GM19043 (cell line): ENCODE data around the gene NDUFV1.
"Not testable (repeated sequence)": the region's sequence is repeated elsewhere in the genome, so short reads cannot be mapped to it uniquely, and the experiment has no call there.

Experiments used
- ATAC-seq: cut with Tn5 transposase; IDR thresholded peaks from one replicate; pipeline ENCODE4 v1.9.1; 2021; ENCODE audit warnings: low read depth; ENCODE audit not compliant: unreplicated experiment

The NDUFV1 gene

DNA sequence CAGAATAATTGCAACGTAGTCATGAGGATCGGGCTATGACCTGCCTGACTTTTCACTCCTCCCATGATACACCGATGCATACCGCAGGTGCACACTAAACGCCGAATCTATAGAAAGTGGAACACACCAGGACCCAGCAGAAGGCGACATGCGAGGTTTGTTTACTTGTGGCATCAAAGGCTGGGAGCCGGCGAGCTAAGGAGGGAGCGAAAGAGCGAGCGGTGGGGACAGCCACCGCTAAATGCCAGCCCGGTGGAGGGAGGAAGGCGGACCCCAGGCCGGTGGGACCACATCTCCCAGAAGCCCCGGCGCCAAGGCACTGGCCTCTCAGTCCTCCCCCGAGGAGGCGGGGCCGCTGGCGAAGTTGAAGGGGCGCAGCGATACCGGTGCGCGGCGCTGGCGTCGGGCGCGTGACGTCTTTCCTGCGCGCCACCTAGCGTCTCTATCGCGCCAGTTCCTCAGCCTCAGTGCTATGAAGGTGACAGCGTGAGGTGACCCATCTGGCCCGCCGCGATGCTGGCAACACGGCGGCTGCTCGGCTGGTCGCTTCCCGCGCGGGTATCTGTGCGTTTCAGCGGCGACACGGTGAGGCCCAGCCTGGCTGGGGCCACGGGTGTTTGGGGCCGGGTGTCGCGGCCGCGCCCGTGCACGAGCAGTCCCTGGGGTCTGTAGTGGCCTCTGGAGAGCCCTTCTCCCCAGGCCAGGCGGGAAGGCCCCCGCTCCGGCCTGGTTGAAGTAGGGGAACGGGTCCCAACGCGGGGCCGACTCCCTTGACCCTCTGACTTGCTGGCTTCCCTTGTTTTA is at the start of gene NDUFV1:
NDUFV1 (plus strand) TSS at position 445 of the 804 bp plus-strand sequence; CDS start at position 514, 69 bp downstream.
- peak; percentile 96 for ATAC-seq

DNA sequence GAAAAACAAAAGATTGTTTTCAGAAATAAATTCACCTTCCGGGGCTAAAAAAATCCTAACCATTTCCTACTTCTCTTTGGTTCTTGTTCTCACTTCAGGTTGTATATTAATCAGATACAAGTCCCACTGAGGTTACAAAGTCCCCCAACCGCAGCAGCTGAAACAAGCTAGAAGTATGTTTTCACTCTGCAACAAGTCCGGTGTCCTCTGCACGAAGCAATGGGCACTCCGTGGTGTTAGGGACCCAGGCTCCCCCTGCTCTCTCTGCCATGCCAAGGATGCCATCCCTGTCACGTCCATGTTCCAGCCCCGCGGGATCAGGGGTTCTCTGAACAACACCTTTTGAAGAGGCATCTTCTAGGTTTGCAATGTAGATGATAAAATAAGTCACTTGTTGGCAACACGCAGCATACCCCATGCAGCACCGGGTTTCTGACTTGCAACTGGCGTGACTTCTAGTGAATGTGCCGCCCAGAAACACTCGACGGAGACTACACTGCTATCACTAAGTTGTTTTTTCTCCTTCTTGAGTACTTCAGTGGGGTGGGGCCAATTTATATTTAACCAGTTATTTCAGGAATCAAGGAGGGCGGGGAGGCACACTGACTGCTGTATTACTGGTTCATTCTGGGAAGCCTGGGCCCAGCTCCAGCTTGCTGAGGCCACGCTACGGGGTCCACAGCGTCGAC is 48.5 kb upstream of the NDUFV1 start:
- ATAC-seq, result no peak

DNA sequence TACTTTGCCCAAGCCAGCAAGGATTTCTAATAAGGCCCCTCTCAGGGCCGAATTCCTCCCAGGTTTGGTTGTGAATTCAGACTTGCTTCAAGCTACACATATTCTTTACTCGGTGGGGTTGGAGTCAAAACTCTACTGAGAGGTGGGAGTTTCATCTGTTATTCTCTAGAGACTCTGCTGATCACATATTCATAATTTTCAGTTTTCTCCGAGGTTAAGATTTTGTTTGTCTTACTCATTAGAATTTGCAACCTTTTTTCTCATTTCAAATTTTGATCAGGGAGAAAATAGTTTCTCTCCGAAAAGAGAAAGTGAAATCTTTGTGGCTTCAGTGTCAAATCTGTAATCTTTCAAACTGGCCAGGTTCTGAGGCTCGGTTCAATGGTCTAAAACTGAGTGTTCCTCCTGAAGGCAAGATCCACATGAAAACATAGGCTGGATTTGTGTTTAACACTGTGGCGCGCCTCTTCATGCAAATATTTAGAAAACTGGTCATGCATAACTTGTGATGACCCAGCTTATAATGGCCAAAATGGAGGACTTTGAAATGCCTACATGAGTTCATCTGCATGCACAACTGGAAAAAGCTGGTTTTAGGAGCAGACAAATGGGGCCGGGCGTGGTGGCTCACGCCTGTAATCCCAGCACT is 44.6 kb upstream of the NDUFV1 start:
- ATAC-seq, result peak; percentile 64

DNA sequence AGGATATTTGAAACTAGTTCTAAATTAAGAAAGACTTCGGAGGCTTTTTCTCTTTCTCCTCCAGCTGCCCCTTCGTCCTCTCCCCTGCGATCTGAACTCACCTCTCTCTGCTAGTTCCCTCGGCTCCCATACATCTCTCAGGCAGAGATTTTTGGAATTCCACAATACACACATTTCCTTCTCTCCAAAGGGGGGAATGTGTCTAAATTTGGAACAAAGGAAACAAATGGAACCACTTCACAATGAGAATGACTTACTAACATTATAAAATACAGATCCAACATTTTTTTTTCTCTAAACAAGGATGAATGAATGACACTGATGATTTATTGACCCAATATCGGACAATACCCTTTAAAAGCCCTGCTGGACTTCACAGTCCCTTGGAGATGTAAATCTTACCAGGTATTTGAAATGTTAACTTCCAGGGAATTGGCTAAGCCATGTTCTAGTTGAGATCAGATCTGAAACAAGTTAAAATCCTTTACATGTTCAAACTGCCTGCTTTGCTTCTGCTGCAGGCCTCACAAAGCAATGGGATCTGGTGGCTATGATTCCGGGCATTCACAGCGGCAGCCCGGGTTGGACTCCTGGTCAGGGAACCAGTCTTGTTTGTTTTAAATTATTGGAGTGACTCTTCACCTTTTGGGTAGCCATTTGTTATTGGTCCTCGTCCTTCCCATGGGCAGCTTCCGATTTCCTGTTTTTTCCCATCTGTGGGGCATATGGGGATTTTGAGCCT is 43.6 kb upstream of the NDUFV1 start:
- no peak for ATAC-seq

DNA sequence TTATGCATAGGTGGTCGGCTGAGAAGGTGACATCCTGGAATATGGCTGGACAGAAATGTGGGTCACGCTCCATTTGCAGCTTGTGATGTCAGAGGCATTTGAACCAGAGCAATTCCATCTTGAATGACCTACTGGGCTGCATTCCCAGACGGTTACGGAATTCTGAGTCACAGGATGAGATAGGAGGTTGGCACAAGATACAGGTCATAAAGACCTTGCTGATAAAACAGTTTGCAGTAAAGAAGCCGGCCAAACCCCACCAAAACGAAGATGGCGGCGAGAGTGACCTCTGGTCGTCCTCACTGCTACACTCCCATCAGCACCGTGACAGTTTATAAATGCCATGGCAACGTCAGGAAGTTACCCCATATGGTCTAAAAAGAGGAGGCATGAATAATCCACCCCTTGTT is 43.0 kb upstream of the NDUFV1 start:
- ATAC-seq, result not testable (repeated sequence)

DNA sequence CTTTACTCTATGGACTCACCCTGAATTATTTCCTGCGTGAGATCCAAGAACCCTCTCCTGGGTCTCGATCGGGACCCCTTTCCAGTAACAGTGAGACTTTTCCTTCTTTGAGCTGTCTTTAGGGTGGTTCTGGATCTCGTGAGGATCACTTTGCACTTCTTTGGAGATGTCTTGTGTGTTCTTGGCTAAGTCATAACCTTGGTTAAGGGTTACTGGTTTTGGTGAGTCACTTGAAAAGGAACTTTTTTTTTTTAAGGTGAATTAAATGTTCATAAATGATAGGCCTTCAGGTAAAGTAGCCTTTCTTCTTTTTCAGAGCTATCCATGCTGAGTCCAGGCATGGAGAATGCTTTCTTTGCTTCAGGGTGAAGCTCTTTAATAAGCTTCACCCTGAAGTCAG is 42.5 kb upstream of the NDUFV1 start:
- no peak for ATAC-seq

DNA sequence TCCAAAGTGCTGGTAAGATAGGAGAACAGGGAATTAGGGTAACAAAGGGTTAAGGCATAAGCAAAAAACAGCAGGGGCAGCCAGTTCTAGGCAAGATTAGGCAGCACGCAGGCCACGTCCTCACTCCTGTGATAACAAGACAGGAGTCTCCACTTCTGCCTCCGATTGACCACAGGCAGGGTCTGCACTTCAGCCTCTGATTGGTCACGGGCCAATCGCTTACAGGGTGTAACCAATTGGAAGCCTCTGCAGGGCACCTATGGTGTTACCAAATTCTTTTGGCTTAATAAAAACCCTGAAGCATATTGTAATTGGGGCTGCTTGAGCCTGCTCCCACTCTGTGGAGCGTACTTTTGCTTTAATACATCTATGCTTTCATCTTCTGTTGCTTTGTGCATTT is 35.3 kb upstream of the NDUFV1 start:
- no peak for ATAC-seq

DNA sequence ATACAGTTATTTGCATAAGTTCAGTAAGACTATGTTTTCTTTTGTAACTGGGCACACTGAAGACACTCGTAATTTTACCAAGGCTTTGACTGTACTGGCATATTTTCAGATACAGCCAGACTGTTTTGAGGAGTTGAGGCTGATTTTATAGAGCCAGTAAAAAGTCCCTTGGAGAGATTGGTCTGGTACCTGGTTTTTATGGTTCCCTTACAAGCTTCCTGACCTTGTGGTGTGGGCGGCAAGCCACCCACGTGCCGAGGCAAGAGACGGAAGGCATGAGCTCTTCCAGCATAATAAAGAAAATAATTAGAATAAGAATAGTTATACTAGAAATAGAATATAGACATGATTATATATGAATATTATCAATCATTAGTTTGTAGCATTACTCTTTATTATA is 34.4 kb upstream of the NDUFV1 start:
- no peak for ATAC-seq

DNA sequence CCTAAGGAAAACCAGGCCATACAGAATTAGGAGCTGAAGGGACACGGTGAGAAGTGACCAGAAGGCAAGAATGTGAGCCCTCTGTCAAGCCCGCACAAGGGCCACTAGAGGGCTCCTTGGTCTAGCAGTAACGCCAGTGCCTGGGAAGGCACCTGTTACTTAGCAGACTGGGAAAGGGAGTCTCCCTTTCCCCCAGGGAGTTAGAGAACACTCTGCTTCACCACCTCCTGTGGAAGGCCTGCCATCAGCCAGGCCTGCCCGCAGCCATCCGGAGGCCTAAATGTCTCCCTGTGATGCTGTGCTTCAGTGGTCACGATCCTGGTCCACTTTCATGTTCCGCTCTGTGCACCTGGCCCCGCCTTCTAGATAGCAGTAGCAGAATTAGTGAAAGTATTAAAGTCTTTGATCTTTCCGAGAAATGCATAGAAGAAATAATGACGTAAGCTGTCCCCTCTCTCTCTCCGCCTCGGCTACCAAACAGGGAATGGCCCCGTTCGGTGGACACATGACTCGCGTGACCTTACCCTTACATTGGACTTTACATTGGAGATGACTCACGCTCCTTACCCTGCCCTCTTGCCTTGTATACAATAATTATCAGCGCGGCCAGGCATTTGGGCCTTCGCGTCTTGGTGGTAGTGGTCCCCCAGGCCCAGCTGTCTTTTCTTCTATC is 33.9 kb upstream of the NDUFV1 start:
- ATAC-seq, result no peak

DNA sequence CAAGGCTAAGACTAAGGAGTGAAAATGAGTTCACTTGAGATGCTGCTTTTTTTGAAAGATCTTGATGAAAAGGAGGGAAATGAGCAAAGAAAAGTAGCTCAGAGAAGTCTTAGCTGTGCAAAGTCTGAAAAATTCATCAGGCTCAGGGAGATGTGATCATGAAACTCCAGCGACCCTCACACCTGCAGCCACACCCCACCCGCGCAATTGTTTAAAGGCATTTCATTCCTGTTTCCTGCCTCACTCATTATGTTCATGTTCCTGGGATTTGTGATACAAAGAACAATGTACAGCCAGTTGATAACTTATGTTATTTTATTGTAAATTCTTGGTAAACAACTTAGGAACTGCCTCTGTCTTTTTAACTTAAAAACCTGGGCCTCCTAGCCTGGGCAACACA is 31.8 kb upstream of the NDUFV1 start:
- no peak for ATAC-seq

DNA sequence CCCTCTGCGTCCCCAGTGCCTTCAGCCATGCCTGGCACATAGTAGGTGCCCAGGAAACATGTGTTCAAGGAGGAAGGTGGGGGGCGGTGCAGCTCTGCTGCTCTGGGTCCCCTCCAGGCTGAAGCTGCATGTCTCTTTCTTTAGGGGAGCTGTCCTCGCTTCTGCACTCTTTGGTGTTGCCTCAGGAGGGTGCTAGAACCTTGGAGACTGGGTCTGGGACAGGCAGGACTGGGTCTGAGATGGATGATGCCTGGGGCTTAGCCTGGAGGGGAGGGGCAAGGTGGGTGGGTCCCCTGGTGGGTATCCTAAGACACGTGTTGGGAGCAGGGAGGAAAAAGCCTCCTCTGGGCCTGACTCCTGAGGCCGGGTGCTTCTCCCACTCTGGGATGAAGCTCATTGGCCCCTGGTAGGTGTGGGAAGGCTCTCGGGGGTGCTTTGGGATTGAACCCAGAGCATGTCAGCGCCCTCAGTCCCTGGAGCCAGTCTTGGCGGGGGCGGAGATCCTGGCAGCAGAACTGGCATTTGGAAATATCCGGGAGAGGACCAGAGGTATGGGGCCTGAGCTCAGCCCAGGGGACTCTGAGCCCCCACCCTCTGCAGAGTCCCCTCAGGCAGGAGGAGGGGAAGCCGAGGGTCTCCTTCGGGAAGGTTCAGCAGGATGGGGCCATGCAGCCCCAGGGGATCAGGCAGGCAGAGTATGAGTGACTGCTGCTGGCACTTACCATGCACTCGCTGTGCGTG is 29.8 kb upstream of the NDUFV1 start:
- ATAC-seq, result no peak

DNA sequence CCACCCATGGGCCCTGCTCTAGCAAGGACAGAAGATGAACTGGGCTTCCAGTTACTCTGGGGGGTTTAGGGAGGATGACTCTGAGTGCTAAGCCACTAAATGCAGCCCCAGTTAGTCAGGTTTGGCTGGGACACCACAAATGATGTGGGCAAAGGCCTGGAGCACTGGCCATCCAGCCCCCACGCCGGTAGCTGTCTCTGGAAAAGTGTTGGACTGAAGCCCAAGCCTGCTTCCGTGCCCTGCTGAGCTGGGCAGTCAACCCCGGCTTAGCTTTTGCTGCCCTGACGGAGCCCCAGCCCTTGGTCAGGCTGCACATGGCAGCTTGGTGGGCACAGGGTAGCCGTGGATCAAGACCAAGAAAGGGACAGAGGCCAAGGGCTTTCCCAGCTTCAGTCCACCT is 28.8 kb upstream of the NDUFV1 start:
- ATAC-seq, result no peak

DNA sequence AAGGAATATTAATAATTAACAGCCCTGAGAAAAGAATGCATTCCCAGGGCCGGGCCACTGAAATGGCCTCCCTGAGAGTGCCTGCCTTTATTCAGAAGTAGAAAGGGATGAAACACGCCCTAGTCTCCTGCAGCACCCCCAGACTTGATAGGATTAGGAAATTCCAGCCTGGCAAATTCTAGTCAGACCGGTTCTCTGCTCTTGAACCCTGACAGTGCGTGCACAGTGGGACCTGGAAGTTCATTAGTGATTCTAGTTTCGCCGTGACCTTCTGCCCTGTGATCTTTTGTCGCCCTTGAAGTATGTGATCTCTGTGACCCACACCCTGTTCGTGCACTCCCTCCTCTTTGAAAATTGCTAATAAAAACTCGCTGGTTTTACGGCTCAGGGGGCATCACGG is 25.3 kb upstream of the NDUFV1 start:
- ATAC-seq, result no peak

DNA sequence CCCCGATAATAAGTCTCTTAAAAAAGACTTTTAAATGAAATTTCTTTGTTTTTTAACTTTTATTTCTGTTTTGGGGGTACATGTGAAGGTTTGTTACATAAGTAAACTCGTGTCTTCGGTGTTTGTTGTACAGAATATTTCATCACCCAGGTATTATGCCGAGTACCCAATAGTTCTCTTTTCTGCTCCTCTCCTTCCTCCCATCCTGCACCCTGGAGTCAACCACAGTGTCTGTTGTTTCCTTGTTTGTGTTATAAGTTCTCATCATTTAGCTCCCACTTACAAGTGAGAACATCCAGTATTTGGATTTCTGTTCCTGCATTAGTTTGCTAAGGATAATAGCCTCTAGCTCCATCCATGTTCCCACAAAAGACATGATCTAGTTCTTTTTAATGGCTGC is 24.7 kb upstream of the NDUFV1 start:
- ATAC-seq, result no peak

DNA sequence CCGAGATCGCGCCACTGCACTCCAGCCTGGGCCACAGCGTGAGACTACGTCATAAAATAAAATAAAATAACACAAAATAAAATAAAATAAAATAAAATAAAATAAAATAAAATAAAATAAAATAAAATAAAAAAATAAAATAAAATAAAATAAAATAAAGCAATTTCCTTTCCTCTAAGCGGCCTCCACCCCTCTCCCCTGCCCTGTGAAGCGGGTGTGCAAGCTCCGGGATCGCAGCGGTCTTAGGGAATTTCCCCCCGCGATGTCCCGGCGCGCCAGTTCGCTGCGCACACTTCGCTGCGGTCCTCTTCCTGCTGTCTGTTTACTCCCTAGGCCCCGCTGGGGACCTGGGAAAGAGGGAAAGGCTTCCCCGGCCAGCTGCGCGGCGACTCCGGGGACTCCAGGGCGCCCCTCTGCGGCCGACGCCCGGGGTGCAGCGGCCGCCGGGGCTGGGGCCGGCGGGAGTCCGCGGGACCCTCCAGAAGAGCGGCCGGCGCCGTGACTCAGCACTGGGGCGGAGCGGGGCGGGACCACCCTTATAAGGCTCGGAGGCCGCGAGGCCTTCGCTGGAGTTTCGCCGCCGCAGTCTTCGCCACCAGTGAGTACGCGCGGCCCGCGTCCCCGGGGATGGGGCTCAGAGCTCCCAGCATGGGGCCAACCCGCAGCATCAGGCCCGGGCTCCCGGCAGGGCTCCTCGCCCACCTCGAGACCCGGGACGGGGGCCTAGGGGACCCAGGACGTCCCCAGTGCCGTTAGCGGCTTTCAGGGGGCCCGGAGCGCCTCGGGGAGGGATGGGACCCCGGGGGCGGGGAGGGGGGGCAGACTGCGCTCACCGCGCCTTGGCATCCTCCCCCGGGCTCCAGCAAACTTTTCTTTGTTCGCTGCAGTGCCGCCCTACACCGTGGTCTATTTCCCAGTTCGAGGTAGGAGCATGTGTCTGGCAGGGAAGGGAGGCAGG is 23.2 kb upstream of the NDUFV1 start, which contains the start of gene GSTP1:
GSTP1 (plus strand) TSS at position 566 of the 958 bp plus-strand sequence; CDS start at position 598, 32 bp downstream.
- peak; percentile 59 for ATAC-seq

DNA sequence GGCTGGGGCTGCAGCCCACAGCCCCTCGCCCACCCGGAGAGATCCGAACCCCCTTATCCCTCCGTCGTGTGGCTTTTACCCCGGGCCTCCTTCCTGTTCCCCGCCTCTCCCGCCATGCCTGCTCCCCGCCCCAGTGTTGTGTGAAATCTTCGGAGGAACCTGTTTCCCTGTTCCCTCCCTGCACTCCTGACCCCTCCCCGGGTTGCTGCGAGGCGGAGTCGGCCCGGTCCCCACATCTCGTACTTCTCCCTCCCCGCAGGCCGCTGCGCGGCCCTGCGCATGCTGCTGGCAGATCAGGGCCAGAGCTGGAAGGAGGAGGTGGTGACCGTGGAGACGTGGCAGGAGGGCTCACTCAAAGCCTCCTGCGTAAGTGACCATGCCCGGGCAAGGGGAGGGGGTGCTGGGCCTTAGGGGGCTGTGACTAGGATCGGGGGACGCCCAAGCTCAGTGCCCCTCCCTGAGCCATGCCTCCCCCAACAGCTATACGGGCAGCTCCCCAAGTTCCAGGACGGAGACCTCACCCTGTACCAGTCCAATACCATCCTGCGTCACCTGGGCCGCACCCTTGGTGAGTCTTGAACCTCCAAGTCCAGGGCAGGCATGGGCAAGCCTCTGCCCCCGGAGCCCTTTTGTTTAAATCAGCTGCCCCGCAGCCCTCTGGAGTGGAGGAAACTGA is 22.4 kb upstream of the NDUFV1 start:
- ATAC-seq, result no peak

DNA sequence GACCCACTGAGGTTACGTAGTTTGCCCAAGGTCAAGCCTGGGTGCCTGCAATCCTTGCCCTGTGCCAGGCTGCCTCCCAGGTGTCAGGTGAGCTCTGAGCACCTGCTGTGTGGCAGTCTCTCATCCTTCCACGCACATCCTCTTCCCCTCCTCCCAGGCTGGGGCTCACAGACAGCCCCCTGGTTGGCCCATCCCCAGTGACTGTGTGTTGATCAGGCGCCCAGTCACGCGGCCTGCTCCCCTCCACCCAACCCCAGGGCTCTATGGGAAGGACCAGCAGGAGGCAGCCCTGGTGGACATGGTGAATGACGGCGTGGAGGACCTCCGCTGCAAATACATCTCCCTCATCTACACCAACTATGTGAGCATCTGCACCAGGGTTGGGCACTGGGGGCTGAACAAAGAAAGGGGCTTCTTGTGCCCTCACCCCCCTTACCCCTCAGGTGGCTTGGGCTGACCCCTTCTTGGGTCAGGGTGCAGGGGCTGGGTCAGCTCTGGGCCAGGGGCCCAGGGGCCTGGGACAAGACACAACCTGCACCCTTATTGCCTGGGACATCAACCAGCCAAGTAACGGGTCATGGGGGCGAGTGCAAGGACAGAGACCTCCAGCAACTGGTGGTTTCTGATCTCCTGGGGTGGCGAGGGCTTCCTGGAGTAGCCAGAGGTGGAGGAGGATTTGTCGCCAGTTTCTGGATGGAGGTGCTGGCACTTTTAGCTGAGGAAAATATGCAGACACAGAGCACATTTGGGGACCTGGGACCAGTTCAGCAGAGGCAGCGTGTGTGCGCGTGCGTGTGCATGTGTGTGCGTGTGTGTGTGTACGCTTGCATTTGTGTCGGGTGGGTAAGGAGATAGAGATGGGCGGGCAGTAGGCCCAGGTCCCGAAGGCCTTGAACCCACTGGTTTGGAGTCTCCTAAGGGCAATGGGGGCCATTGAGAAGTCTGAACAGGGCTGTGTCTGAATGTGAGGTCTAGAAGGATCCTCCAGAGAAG is 21.6 kb upstream of the NDUFV1 start:
- ATAC-seq, result no peak
